SK-N-DZ (cell line): ENCODE results near the gene MYO5B.

Experiments used
- DNase-seq: peaks from one replicate; pipeline ENCODE4 v3.0.0-alpha.2; 2015; ENCODE audit warnings: low spot score

MYO5B gene

GRCh38 chr18:50189160-50189559, 5.8 kb downstream of the MYO5B start:
- DNase-seq: no peak

GRCh38 chr18:50188652-50189051, 6.3 kb downstream of the MYO5B start:
- DNase-seq: no peak

GRCh38 chr18:50187659-50188058, 7.3 kb downstream of the MYO5B start:
- DNase-seq: no peak

GRCh38 chr18:50186385-50186784, 8.6 kb downstream of the MYO5B start:
- DNase-seq: no peak

GRCh38 chr18:50183556-50183955, 11.4 kb downstream of the MYO5B start:
- no peak for DNase-seq

- DNase-seq: no peak
Observed at GRCh38 chr18:50182511-50182910, 12.4 kb downstream of the MYO5B start.

- DNase-seq: no peak
Observed at GRCh38 chr18:50181590-50181989, 13.4 kb downstream of the MYO5B start.

GRCh38 chr18:50179465-50179864, 15.5 kb downstream of the MYO5B start:
- no peak for DNase-seq

GRCh38 chr18:50177294-50177992, 17.5 kb downstream of the MYO5B start:
- no peak for DNase-seq

GRCh38 chr18:50172367-50172766, 22.6 kb downstream of the MYO5B start:
- no peak for DNase-seq

GRCh38 chr18:50171406-50171805, 23.5 kb downstream of the MYO5B start:
- DNase-seq: no peak

GRCh38 chr18:50170004-50170403, 24.9 kb downstream of the MYO5B start:
- no peak for DNase-seq

GRCh38 chr18:50169149-50169548, 25.8 kb downstream of the MYO5B start:
- no peak for DNase-seq

GRCh38 chr18:50167966-50168365, 27.0 kb downstream of the MYO5B start:
- no peak for DNase-seq

- no peak for DNase-seq
Observed at GRCh38 chr18:50166901-50167300, 28.0 kb downstream of the MYO5B start.

GRCh38 chr18:50163505-50163904, 31.4 kb downstream of the MYO5B start:
- DNase-seq: no peak

- DNase-seq: no peak
Observed at GRCh38 chr18:50162486-50163304, 32.3 kb downstream of the MYO5B start.

GRCh38 chr18:50161597-50162205, 33.2 kb downstream of the MYO5B start:
- no peak for DNase-seq

GRCh38 chr18:50159654-50160046, 35.3 kb downstream of the MYO5B start:
- DNase-seq: no peak

GRCh38 chr18:50158866-50159653, 35.9 kb downstream of the MYO5B start:
- no peak for DNase-seq

- no peak for DNase-seq
Observed at GRCh38 chr18:50155406-50155805, 39.5 kb downstream of the MYO5B start.

GRCh38 chr18:50154420-50154819, 40.5 kb downstream of the MYO5B start:
- DNase-seq: no peak
